Measurements from ENCODE around the gene TGFBI.

Gene TGFBI

DNA sequence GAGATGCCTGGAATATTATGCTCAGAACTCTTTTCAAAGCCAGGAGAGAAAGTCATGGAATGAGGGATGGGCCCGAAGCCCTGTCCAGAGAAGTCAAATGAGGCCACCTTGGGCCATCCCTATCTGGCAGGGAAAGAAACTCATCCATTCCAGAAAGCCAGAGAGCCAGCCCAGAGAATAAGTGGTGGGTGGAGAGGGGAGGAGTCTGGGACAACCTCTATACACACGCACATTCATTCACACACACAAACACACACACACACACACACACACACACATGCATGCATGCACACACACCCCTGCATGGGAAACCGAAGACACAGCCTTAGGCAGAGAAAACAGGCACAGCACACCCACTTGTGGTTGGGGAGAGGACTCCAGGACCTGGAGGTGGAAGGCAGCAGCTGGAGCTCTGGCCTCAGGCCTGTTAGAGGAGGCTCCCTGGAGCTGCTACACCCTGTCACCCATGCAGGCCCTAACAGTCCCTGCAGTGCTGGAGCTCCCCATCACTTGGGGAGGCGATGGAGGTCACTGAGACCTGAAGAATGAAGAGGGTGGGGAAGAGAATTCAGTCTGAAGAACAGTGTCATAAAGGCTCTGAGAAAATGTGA, 38.0 kb downstream of the TGFBI start:
- DNase-seq (ENCODE audit: low read depth) = peak; percentile 56

DNA sequence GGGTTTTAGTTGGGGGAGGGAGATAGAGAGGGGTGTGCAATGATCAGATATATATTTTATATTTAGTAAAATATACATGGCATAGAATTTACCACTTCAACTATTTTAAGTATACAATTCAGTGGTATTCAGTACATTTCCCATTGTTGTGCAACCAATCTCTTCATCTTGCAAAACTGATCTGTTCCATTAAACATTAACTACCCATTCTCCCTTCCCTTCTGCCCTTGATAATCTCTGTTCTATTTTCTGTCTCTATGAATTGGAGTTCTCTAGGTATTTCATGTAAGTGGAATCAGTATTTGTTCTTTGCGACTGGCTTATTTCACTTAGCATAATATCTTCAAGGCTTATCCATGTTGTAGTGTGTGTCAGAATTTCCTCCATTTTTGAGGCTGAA, 38.6 kb downstream of the TGFBI start:
- no peak for DNase-seq (ENCODE audit: low read depth)

DNA sequence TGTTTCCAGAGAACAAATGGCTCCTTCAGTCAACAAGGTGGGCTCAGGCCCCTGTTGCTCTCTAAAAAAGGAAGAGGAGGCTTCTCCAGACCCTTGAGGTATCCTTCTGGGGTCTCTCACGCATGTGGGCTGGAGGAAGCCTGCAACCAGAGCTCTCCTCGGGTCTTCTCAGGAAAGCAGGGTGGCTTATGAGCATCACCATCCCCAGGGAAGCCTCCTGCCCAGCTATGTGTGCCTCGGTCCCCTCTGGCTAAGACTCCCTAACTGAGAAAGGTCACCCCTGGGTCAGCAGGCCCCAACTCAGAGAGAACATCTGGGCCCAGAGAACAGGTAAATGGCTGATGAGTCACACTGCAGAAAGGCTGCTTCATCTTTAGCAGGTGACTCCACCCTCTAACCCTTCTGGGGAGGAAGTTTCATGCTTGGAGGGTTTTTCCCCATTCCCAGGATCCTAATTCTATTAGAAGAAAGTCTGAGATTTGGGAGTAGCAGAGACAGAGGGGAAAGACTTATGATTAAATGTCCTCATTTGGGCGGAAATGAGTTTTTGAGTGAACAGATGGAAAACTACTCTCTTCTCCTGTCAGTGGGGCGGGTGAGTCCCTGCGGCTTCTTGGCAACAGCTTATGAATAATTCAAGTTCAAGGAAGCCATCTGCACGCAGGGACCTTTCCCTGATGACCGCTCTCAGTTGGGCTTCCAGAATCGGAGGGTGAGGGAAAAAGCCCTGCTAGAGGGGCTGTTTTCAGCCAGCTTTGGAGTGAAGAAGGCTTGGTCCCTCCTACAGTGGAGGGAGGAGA, 41.9 kb downstream of the TGFBI start:
- no peak for DNase-seq (ENCODE audit: low read depth)

DNA sequence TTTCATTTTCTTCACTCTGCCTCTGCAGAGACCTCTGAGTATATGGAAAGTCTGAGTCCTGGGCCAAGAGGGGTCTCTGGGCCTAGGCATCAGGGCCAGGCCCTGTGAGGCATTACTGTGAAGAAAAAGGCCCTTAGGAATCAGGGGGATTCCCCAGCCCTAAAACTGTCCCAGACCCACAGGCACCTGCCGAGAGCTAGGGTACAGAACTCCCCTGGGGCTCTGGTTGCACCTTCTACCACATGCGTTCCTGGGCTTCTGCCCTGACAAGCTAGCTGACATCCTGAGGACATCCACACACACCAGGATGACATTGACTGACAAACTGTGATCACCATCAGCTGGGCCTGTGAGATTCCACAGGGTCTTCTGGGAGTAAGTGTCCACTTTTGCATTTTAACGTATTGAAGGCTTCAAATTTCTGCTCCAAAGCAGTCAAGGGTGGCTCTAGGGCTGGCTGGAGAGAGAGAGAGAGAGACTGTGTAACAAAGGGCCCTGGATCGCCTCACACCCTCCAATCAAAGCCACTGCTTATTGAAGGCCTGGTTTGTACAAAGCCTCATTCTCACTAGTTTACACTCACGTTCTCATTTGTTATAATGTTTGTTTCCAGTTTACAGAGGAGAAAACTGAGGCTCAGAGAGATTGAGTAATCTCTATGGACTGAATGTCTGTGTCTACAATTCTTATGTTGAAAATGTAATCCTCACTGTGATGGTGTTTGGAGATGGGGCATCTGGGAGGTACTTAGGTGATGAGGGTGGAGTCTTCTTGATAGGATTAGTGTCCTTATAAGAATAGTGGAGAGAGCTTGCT, 45.1 kb downstream of the TGFBI start:
- DNase-seq (ENCODE audit: low read depth) = no peak

DNA sequence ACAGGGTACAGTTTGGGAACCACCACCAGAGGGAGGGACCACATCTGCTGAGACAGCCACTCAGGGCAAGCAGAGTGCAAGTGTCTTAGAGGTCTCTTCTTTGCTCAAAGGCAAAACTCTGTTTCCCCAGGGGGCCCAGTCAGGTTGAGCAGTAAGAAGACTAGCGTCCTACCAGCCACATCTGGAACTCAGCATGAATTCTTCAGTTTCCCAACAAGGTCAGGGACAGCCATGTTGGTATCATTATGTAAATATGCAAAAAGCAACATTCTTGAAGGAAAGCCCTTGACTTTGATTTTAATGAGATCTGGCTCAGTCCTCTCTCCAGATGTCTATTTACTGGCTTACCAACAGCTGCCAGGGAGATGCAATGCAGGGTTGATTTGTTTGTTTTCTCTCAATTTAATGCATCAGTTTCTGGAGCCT, 46.7 kb downstream of the TGFBI start:
- peak; percentile 43 for DNase-seq (ENCODE audit: low read depth)

GRCh38 chr5:136076067-136076466, 47.3 kb downstream of the TGFBI start:
- DNase-seq (ENCODE audit: low read depth) = no peak

GRCh38 chr5:136076881-136077445, 48.2 kb downstream of the TGFBI start:
- no peak for DNase-seq (ENCODE audit: low read depth)

- no peak for DNase-seq (ENCODE audit: low read depth)
Measured at GRCh38 chr5:136079195-136079985, 50.6 kb downstream of the TGFBI start.

- no peak for DNase-seq (ENCODE audit: low read depth)
Measured at GRCh38 chr5:136080113-136080482, 51.3 kb downstream of the TGFBI start.

DNA sequence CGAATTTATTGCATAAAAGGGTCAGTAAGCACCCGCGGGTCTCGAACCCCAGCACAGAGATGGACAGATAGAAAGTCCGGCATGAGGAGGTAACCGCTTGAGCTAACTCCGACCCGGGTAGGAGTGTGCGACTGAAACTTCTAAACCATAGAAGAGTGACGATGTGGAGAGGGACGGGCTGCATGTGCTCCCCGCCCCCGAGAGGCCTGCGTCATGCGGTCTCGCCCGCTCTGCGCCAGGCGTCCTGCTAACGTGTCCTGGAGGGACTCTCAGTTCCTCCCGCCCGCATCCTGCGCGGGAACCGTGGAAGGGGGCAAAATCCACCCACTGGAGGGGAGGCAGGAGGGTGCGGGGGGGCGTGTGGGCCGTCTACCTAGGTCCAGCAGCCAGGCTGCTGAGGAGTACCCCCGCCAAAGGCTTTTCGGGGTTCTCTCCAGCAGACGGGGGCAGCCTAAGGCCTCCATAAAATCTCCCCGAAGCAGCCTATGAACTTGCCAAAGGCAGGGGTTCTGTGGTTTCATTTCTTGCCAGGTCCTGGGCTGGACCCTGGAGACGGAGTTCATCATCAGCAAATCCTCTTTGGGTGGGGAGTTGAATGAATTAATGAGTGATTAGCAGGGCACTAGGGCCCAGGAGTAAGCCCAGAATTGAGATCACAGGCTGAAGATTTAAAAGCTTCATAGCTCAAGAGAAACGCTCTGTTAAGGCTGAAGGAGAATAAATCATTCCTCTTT, 51.9 kb downstream of the TGFBI start:
- DNase-seq (ENCODE audit: low read depth) = peak; percentile 67

GRCh38 chr5:136081217-136081591, 52.4 kb downstream of the TGFBI start:
- no peak for DNase-seq (ENCODE audit: low read depth)

DNA sequence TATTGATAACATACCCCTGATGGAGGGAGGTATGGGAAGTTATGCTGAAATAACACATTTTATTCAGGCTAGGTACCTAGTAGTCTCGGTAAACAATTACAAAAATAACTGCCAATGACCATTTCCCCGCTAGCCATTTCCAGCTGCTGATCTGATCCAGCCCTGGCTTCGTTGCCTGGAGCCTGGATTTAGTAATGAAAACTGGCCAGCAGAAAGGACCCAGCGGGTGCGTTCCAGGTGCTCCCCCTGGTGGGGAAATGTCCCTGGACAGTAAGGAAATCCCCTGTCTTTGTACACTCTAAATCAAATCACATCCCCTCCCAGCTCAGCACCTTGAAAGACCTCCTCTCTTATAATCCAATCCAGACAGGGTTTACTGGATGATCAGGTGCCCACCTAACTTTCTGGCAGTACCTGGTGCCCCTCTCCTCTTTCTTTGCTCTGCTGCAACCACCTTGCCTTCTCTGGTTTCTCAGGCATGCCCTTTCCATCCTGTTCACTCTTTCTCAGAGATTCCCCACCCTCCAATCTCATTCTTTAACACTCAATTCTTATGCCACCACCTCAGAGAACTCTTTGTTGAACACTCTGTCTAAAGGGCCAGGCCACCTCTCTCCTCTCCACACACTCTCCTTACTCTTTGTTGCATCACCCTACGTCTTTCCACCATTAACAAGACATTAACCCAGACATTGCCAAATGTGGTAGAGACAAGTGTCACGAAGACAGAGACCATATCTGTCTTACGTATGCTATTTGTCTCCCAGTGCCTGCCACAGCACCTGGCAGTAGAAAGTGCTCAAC, 53.8 kb downstream of the TGFBI start:
- no peak for DNase-seq (ENCODE audit: low read depth)

- DNase-seq (ENCODE audit: low read depth) = no peak
Measured at GRCh38 chr5:136084698-136085097, 55.9 kb downstream of the TGFBI start.

DNA sequence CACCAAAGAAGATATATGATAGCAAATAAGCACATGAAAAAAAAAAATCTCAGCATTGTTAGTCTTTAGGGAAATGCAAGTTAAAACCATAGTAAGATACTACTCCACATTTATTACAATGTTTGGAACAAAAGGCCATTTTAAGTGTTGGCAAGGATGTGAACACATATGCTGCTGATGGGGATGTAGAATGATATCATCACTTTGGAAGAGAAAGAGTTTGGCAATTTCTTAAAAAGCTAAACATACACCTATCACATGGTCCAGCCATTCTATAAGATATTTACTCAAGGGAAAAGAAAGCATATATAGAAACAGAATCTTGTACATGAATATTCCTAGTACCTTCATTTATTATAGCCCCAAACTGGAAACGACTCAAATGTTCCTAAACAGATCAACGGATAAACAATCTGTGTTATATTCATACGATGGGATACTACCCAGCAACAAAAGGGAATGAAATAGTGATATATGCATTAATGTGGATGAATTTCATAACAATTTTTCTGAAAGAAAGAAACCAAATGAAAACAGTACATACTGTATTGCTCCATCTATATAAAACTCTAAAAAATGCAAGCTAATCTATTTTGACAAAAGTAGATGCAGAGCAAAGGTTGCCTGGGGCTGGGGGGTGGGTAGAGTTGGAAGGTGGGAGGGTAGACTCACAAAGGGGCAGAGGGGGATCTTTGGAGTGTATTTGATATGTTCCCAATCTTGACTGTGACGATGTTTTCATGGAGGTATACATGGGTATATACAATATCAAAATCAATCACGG, 58.2 kb downstream of the TGFBI start:
- no peak for DNase-seq (ENCODE audit: low read depth)

DNA sequence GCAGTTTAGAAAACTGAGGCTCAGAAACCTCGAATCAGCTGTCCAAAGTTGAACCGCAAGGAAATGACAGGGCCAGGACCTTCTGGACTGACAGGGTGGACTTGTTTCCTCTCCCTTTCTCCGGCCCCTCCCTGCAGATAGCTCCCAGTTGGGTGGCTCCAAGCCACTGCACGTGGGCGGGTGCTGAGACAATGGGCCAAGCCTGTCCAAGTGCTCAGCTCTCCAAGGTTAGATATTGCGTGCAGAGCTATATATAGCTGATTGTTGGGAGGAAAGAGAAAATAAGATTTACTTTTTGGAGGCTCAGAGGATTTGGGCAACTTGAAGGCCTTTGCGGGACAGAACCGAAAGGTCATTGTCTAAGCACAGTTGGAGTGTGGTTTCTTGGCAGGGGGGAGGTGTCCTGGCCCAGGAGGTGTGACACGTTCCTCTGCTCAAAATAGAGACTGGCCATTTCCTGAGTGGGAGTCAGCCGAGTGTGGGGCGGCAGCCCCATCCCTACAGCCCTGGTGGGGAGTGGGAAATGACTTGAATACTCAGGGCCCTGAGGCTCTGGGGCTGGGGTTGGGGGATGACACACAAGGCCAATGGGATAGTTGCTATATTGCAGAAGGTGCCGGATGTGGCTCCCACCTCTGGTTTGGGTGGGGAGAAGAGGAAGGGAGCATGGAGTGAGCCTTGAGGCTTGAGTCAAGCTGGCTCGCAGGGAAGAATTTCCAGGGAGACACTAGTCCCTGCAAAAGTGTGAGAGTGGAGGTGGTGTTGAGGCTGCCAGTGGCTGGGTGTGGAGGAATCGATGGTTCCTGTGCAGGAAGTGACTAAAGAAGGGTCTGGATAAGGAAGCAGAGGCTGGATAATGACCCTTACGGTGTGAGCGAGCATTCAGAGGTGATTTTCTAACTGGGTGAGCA, 59.4 kb downstream of the TGFBI start:
- peak; percentile 13 for DNase-seq (ENCODE audit: low read depth)

GRCh38 chr5:136089791-136090190, 61.0 kb downstream of the TGFBI start:
- DNase-seq (ENCODE audit: low read depth) = no peak

GRCh38 chr5:136090319-136090718, 61.5 kb downstream of the TGFBI start:
- DNase-seq (ENCODE audit: low read depth) = no peak

- DNase-seq (ENCODE audit: low read depth) = no peak
Measured at GRCh38 chr5:136094189-136094912, 65.6 kb downstream of the TGFBI start.

Measured in GM04503 (cell line).